ENCODE results near the gene DDX25. TPM values are rescaled to one million over a fixed set of nuclear protein-coding genes. Genes with fewer than 3 reads are reported as not detected.

Gene DDX25
- total RNA-seq, 1 donor from 2014 or later: not detected

DNA sequence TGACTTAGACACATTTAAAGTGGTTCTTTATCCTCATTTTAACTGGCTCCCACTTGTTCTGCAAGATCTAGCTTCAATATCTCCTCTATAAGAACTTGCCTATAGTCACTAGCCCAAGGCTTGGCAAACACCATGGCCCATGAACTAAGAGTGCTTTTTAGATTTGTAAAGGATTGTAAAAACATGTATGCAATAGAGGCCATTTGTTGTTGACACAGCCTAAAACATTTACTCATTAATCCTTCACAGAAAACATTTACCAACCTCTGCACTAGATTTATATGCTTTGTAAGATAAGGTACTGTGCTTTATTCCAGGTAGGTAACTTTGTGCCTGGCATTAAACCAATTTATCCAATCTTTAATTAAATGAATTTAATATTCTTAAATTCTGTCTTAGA is 11.3 kb upstream of the DDX25 start:
- H3K27me3 Mint-ChIP-seq (ENCODE audit: unreplicated experiment): no peaks in the 10 kb centered on the region
- no peak for DNase-seq (ENCODE audit: extremely low spot score, unreplicated experiment)
- no peak overlapping the region for H3K4me3 Mint-ChIP-seq (ENCODE audit: unreplicated experiment)
- H3K27ac Mint-ChIP-seq (ENCODE audit: unreplicated experiment): no peak overlapping the region
- peaks cover 22% of the 10 kb centered on the region for H3K36me3 Mint-ChIP-seq (ENCODE audit: unreplicated experiment)
- TF ChIP-seq, protein P1, sequence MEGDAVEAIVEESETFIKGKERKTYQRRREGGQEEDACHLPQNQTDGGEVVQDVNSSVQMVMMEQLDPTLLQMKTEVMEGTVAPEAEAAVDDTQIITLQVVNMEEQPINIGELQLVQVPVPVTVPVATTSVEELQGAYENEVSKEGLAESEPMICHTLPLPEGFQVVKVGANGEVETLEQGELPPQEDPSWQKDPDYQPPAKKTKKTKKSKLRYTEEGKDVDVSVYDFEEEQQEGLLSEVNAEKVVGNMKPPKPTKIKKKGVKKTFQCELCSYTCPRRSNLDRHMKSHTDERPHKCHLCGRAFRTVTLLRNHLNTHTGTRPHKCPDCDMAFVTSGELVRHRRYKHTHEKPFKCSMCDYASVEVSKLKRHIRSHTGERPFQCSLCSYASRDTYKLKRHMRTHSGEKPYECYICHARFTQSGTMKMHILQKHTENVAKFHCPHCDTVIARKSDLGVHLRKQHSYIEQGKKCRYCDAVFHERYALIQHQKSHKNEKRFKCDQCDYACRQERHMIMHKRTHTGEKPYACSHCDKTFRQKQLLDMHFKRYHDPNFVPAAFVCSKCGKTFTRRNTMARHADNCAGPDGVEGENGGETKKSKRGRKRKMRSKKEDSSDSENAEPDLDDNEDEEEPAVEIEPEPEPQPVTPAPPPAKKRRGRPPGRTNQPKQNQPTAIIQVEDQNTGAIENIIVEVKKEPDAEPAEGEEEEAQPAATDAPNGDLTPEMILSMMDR (IDR thresholded peaks at IDR 0.05): no peak
- H3K9me3 Mint-ChIP-seq (ENCODE audit: unreplicated experiment): no peaks in the 10 kb centered on the region
- H3K4me1 Mint-ChIP-seq (ENCODE audit: unreplicated experiment): peaks cover 24% of the 10 kb centered on the region

DNA sequence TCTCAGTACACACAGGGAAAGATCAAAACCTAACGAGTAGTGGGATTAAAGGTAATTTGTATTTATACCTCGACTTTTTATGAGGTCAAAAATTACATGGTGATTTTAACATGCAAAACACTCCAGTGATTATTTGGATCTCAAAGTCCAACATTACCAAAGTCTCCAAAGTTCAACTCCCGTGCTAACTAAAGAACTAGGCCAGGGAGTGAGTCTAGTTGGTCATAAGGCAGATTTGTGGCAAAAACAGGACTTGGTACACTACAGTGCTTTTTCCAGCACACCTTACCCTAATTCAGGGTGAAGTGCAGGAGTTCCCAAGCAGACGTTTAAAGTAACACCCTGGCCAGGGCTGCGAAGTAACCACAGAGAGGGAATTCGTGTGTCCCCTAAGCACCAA is 2.4 kb upstream of the DDX25 start:
- Mint-ChIP-seq H3K4me3 (ENCODE audit: unreplicated experiment) (peak overlapping the region; percentile 93), H3K4me1 (ENCODE audit: unreplicated experiment) (peaks cover 26% of the 10 kb centered on the region), H3K27me3 (ENCODE audit: unreplicated experiment) (peaks cover 26% of the 10 kb centered on the region), H3K9me3 (ENCODE audit: unreplicated experiment) (no peaks in the 10 kb centered on the region), H3K27ac (ENCODE audit: unreplicated experiment) (peak overlapping the region; percentile 47), H3K36me3 (ENCODE audit: unreplicated experiment) (peaks cover 12% of the 10 kb centered on the region)
- TF ChIP-seq, protein P1 (IDR thresholded peaks at IDR 0.05): no peak
- DNase-seq (ENCODE audit: extremely low spot score, unreplicated experiment): no peak

- Mint-ChIP-seq H3K27me3 (ENCODE audit: unreplicated experiment) (peaks cover 29% of the 10 kb centered on the region), H3K36me3 (ENCODE audit: unreplicated experiment) (peaks cover 10% of the 10 kb centered on the region), H3K9me3 (ENCODE audit: unreplicated experiment) (no peaks in the 10 kb centered on the region), H3K27ac (ENCODE audit: unreplicated experiment) (peak overlapping the region; percentile 86), H3K4me1 (ENCODE audit: unreplicated experiment) (peaks cover 22% of the 10 kb centered on the region), H3K4me3 (ENCODE audit: unreplicated experiment) (peak overlapping the region; percentile 93)
- TF ChIP-seq, protein P1 (IDR thresholded peaks at IDR 0.05): no peak
- DNase-seq (ENCODE audit: extremely low spot score, unreplicated experiment): no peak
These were observed 1.9 kb upstream of the DDX25 start for GRCh38 chr11:125902277-125902926.

- peaks cover 10% of the 10 kb centered on the region for H3K36me3 Mint-ChIP-seq (ENCODE audit: unreplicated experiment)
- no peaks in the 10 kb centered on the region for H3K9me3 Mint-ChIP-seq (ENCODE audit: unreplicated experiment)
- peak within 1 kb of the TSS; percentile 86 for H3K27ac Mint-ChIP-seq (ENCODE audit: unreplicated experiment)
- H3K4me3 Mint-ChIP-seq (ENCODE audit: unreplicated experiment): peak within 1 kb of the TSS; percentile 93
- peaks cover 19% of the 10 kb centered on the region for H3K4me1 Mint-ChIP-seq (ENCODE audit: unreplicated experiment)
- TF ChIP-seq, protein P1 (IDR thresholded peaks at IDR 0.05): no peak
- peak; percentile 93 for DNase-seq (ENCODE audit: extremely low spot score, unreplicated experiment)
- H3K27me3 Mint-ChIP-seq (ENCODE audit: unreplicated experiment): peaks cover 36% of the 10 kb centered on the region
These were observed 1.2 kb upstream of the DDX25 start, which contains the start of gene PUS3 for GRCh38 chr11:125902927-125903710. Gene PUS3, minus strand, starts transcription at chr11:125903206. Its CDS starts 6,922 bp downstream, at chr11:125896284.

DNA sequence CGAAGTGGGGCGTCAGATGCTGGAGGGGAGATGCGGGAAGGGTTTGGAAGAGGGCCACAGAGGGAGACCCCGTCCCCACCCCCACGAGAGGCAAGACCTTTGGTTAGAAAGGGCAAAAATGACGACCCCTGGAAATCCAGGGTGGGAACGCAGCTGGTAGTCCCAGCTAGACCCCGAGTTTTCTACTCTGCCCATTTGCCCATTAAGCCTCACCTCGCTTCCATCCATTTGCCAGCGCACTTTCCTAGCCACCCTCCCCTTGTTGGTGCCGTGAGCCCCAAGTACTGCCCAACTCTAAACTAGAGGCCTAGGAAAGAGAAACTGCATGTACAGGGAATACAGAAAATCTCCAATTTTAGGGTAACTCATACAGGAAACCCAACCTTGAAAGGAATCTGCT is 370 bp downstream of the DDX25 start:
- peaks cover 19% of the 10 kb centered on the region for H3K4me1 Mint-ChIP-seq (ENCODE audit: unreplicated experiment)
- peaks cover 50% of the 10 kb centered on the region for H3K27me3 Mint-ChIP-seq (ENCODE audit: unreplicated experiment)
- no peak overlapping the region for H3K27ac Mint-ChIP-seq (ENCODE audit: unreplicated experiment)
- TF ChIP-seq, protein P1 (IDR thresholded peaks at IDR 0.05): no peak
- no peak for DNase-seq (ENCODE audit: extremely low spot score, unreplicated experiment)
- peaks cover 7% of the 10 kb centered on the region for H3K36me3 Mint-ChIP-seq (ENCODE audit: unreplicated experiment)
- H3K4me3 Mint-ChIP-seq (ENCODE audit: unreplicated experiment): peak overlapping the region; percentile 56
- no peaks in the 10 kb centered on the region for H3K9me3 Mint-ChIP-seq (ENCODE audit: unreplicated experiment)

Data from osteocyte (in vitro differentiated cells).